ENCODE results near the gene MUC3A. TPM values are rescaled to one million over a fixed set of nuclear protein-coding genes. Genes with fewer than 3 reads are reported as not detected.

Gene MUC3A
- total and polyA plus RNA-seq, 2 of the 8 experiments (the other 6 are each of a cell fraction or from before 2014, with no cell fraction given) = 15.4 to 43.9 TPM

GRCh38 chr7:100965723-100966541 lies 16.6 kb downstream of the MUC3A start (continued):
- TF ChIP-seq CHD7 (IDR thresholded peaks at IDR 0.05; ENCODE audit: insufficient replicate concordance, low read length) (no peak), SP1 (IDR thresholded peaks at IDR 0.05; ENCODE audit: low read depth, low read length) (peak; percentile 47; the same call in 1 of the 2 replicates), RFX5 (IDR thresholded peaks at IDR 0.05; ENCODE audit: borderline replicate concordance, low read depth, low read length) (no peak), PHF8 (conservative IDR thresholded peaks at IDR 0.05; ENCODE audit: low read depth, low read length) (0 out of 2 replicates have a peak, but pooled peaks have one; percentile 17), HDAC2 (IDR thresholded peaks at IDR 0.05; ENCODE audit: borderline replicate concordance in 1 of 2, low read depth in 2 of 2, low read length in 2 of 2) (peak; percentile 71 to 97), JUN (IDR thresholded peaks at IDR 0.05; ENCODE audit: low read depth, low read length) (no peak), BRCA1 (IDR thresholded peaks at IDR 0.05; ENCODE audit: low read depth, low read length) (no peak), RBBP5 (IDR thresholded peaks at IDR 0.05; ENCODE audit: borderline replicate concordance, low read depth, low read length) (no peak; the same call in 1 of the 2 replicates), SUZ12 (IDR thresholded peaks at IDR 0.05; ENCODE audit: low read length) (0 out of 2 replicates have a peak, but pooled peaks have one; percentile 14)

Measured in H1 (cell line).